HEK293 (cell line): ENCODE data around the gene TEX13C.

Source experiments
- SP2 ChIP-seq: fragments of 450-650 bp; formaldehyde crosslinking; IDR thresholded peaks from 2 replicates; pipeline ENCODE4 v1.5.1; 2016; ENCODE audit warnings: missing biosample characterization, missing genetic modification characterization
- WT1 ChIP-seq: fragments of 450-650 bp; formaldehyde crosslinking; IDR thresholded peaks from 2 replicates; pipeline ENCODE4 v1.5.1; 2016; ENCODE audit warnings: missing biosample characterization, missing genetic modification characterization
- ZNF585B ChIP-seq: fragments of 450-650 bp; formaldehyde crosslinking; IDR thresholded peaks from 2 replicates; pipeline ENCODE4 v1.5.1; 2016; ENCODE audit warnings: missing biosample characterization, missing genetic modification characterization

DNA sequence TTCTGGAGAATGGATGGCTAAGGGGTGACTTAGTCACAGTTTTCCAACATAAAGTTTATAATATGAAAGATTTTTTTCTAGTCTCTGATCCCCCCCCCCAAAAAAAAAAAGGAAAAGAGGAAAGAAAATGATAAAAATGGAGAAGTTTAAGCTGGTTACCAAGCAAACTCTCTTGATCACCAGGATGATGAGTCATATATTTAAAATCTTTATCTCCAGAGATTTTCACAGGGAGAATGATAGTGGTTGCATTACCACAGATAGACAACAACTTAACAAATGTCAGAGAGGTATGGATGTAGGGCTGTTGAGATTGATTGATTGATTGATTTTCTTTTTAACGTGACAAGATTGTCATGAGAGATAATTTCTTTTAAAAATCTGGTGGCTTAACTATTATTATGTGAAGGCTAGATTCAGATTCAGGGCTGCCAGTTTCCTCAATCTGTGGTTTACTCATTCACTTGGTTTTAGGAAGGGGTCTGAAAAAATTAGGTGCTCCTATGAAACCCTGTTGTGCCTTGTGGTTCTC, 13.3 kb upstream of the TEX13C start:
- TF ChIP-seq WT1 (tag by site-specific recombination) (no peak), SP2 (no peak), ZNF585B (no peak)
